CD4-positive, CD25-positive, alpha-beta regulatory T cell (primary cell): ENCODE measurements around the gene ADSS1. TPM values are rescaled to one million over a fixed set of nuclear protein-coding genes. Genes with fewer than 3 reads are reported as not detected.

Source experiments
- ATAC-seq, 2 donors: fragments of 150-1000 bp; cut with Tn5 transposase; one replicate each; pipeline ENCODE4 v1.10.0; 2021; ENCODE audit warnings: low read depth in 2 of 2, moderate number of reproducible peaks in 2 of 2, moderate library complexity in 1 of 2
- DNase-seq, 3 donors: peaks; one replicate each; pipeline versions ENCODE4 v3.0.0 to v3.0.0-alpha.2; 2012 to 2022; ENCODE audit warnings: mixed read lengths in 1 of 3
- H3K27ac ChIP-seq: one replicate; pipeline ENCODE4 v1.7.0; 2013; ENCODE audit warnings: mild to moderate bottlenecking, low read length; ENCODE audit not compliant: insufficient read depth, poor library complexity, severe bottlenecking
- H3K27me3 ChIP-seq: one replicate; pipeline ENCODE4 v1.7.0; 2013; ENCODE audit warnings: low read length; ENCODE audit not compliant: control insufficient read depth, insufficient read depth
- H3K36me3 ChIP-seq: one replicate; pipeline ENCODE4 v1.7.0; 2013; ENCODE audit warnings: mild to moderate bottlenecking, low read length, moderate library complexity; ENCODE audit not compliant: control insufficient read depth, insufficient read depth
- H3K4me1 ChIP-seq: 2 replicates; pipeline ENCODE4 v1.7.0; 2013; ENCODE audit warnings: mild to moderate bottlenecking, low read length; ENCODE audit not compliant: insufficient read depth, control insufficient read depth, poor library complexity, severe bottlenecking
- H3K4me3 ChIP-seq: one replicate; pipeline ENCODE4 v1.7.0; 2013; ENCODE audit warnings: low read depth, mild to moderate bottlenecking, low read length, moderate library complexity
- H3K9me3 ChIP-seq, 2 experiments: 1 replicate in 1 of 2; 2 replicates in 1 of 2; pipeline ENCODE4 v1.7.0; 2013; ENCODE audit warnings: low read length in 2 of 2, mild to moderate bottlenecking in 1 of 2, moderate library complexity in 1 of 2; ENCODE audit not compliant: control insufficient read depth in 2 of 2
- H3K27ac Mint-ChIP-seq, 3 donors: one replicate each; pipeline ENCODE4 v1.8.0; 2020 to 2022; ENCODE audit warnings: mild to moderate bottlenecking in 3 of 3, mixed read lengths in 3 of 3, moderate library complexity in 2 of 3
- H3K27me3 Mint-ChIP-seq: one replicate; pipeline ENCODE4 v1.8.0; 2022; ENCODE audit warnings: mild to moderate bottlenecking, mixed read lengths
- H3K36me3 Mint-ChIP-seq: one replicate; pipeline ENCODE4 v1.8.0; 2020; ENCODE audit warnings: mixed read lengths
- H3K4me1 Mint-ChIP-seq, 4 donors: one replicate each; pipeline ENCODE4 v1.8.0; 2020 to 2022; ENCODE audit warnings: mixed read lengths in 4 of 4, mild to moderate bottlenecking in 1 of 4
- H3K4me3 Mint-ChIP-seq, 4 donors: one replicate each; pipeline ENCODE4 v1.8.0; 2020 to 2022; ENCODE audit warnings: mild to moderate bottlenecking in 4 of 4, mixed read lengths in 4 of 4, moderate library complexity in 3 of 4
- H3K9me3 Mint-ChIP-seq, 7 donors: one replicate each; pipeline ENCODE4 v1.8.0; 2020 to 2022; ENCODE audit warnings: mixed read lengths in 7 of 7, mild to moderate bottlenecking in 3 of 7, moderate library complexity in 2 of 7
- polyA plus RNA-seq, 4 donors: library from polyadenylated mRNA; unstranded; fragments of 300-500 nt; fragmentation: Illumina TruSeq; gene quantifications; one replicate each; pipeline ENCODE4 v1.2.3, GENCODE V29; 2021
- total RNA-seq: library from RNA; stranded (reverse); gene quantifications from one replicate; pipeline ENCODE4 v1.2.3, GENCODE V29; 2022

Gene ADSS1
- total and polyA plus RNA-seq, 5 donors from 2014 or later = 0.10 to 1.9 (median 1.4) TPM

GRCh38 chr14:104689881-104690711, 33.9 kb upstream of the ADSS1 start:
- peaks cover 0 to 73% (median 19%) of the 10 kb centered on the region in 4 donors for H3K4me1 Mint-ChIP-seq

GRCh38 chr14:104690861-104691455, 33.1 kb upstream of the ADSS1 start:
- H3K27me3 ChIP-seq = no peaks in the 10 kb centered on the region
- no peak for DNase-seq
- Mint-ChIP-seq H3K27me3 (no peaks in the 10 kb centered on the region), H3K27ac (peak overlapping the region; percentile 60 to 82 (median 65)), H3K9me3 (no peaks in the 10 kb centered on the region), H3K4me3 (peak overlapping the region; percentile 83 to 87 (median 86)), H3K36me3 (no peaks in the 10 kb centered on the region), H3K4me1 (peaks cover 0 to 75% (median 22%) of the 10 kb centered on the region in 4 donors)
- H3K27ac ChIP-seq = peak overlapping the region; percentile 23
- peak overlapping the region; percentile 13 for H3K4me3 ChIP-seq
- H3K9me3 ChIP-seq = no peaks in the 10 kb centered on the region
- peaks cover 90% of the 10 kb centered on the region for H3K4me1 ChIP-seq
- H3K36me3 ChIP-seq = no peaks in the 10 kb centered on the region
- no peak for ATAC-seq

More at GRCh38 chr14:104689881-104690711, 33.9 kb upstream of the ADSS1 start:
- Histone ChIP-seq H3K36me3 (no peaks in the 10 kb centered on the region), H3K27ac (peak overlapping the region; percentile 57), H3K4me1 (peaks cover 84% of the 10 kb centered on the region), H3K27me3 (no peaks in the 10 kb centered on the region), H3K9me3 (no peaks in the 10 kb centered on the region), H3K4me3 (peak overlapping the region; percentile 42)
- H3K27ac Mint-ChIP-seq = peak overlapping the region in 2 of 3 donors; percentile 15 to 31
- ATAC-seq = peak in 1 of 2 donors; percentile 7
- peak overlapping the region; percentile 63 to 87 (median 85) for H3K4me3 Mint-ChIP-seq
- no peaks in the 10 kb centered on the region for H3K9me3 Mint-ChIP-seq
- no peak for DNase-seq
- no peaks in the 10 kb centered on the region for H3K36me3 Mint-ChIP-seq
- no peaks in the 10 kb centered on the region for H3K27me3 Mint-ChIP-seq

GRCh38 chr14:104691546-104692260, 32.3 kb upstream of the ADSS1 start:
- Mint-ChIP-seq H3K27me3 (no peaks in the 10 kb centered on the region), H3K9me3 (no peaks in the 10 kb centered on the region), H3K27ac (peak overlapping the region; percentile 60 to 82 (median 65)), H3K36me3 (no peaks in the 10 kb centered on the region), H3K4me1 (peaks cover 0 to 75% (median 24%) of the 10 kb centered on the region in 4 donors), H3K4me3 (peak overlapping the region in 3 of 4 donors; percentile 83 to 87 (median 87))
- Histone ChIP-seq H3K36me3 (no peaks in the 10 kb centered on the region), H3K9me3 (no peaks in the 10 kb centered on the region), H3K27me3 (no peaks in the 10 kb centered on the region), H3K4me1 (peaks cover 91% of the 10 kb centered on the region), H3K4me3 (no peak overlapping the region), H3K27ac (peak overlapping the region; percentile 23)
- ATAC-seq (no peak), DNase-seq (no peak)

- Mint-ChIP-seq H3K4me3 (peak overlapping the region; percentile 22 to 67 (median 46)), H3K27me3 (no peaks in the 10 kb centered on the region), H3K36me3 (no peaks in the 10 kb centered on the region), H3K4me1 (peaks cover 0 to 70% (median 19%) of the 10 kb centered on the region in 4 donors), H3K9me3 (no peaks in the 10 kb centered on the region), H3K27ac (peak overlapping the region in 2 of 3 donors; percentile 29 to 46)
- peak overlapping the region; percentile 55 for H3K27ac ChIP-seq
- H3K4me3 ChIP-seq = no peak overlapping the region
- H3K4me1 ChIP-seq = peaks cover 84% of the 10 kb centered on the region
- H3K9me3 ChIP-seq = no peaks in the 10 kb centered on the region
- no peaks in the 10 kb centered on the region for H3K27me3 ChIP-seq
- ATAC-seq = no peak
- no peak for DNase-seq
- no peaks in the 10 kb centered on the region for H3K36me3 ChIP-seq
Observed at GRCh38 chr14:104692261-104692938, 31.6 kb upstream of the ADSS1 start.

- Mint-ChIP-seq H3K9me3 (no peaks in the 10 kb centered on the region), H3K4me3 (peak overlapping the region in 2 of 4 donors; percentile 7 to 66), H3K36me3 (no peaks in the 10 kb centered on the region), H3K4me1 (peaks cover 0 to 69% (median 17%) of the 10 kb centered on the region in 4 donors), H3K27ac (peak overlapping the region; percentile 29 to 89 (median 38)), H3K27me3 (no peaks in the 10 kb centered on the region)
- Histone ChIP-seq H3K27me3 (no peaks in the 10 kb centered on the region), H3K4me3 (no peak overlapping the region), H3K36me3 (no peaks in the 10 kb centered on the region), H3K27ac (peak overlapping the region; percentile 55), H3K4me1 (peaks cover 79% of the 10 kb centered on the region), H3K9me3 (no peaks in the 10 kb centered on the region)
- ATAC-seq (no peak), DNase-seq (no peak)
Observed at GRCh38 chr14:104692939-104693315, 31.1 kb upstream of the ADSS1 start.

GRCh38 chr14:104693482-104694431, 30.3 kb upstream of the ADSS1 start:
- Mint-ChIP-seq H3K4me3 (peak overlapping the region in 3 of 4 donors; percentile 52 to 82 (median 73)), H3K9me3 (no peaks in the 10 kb centered on the region), H3K4me1 (peaks cover 0 to 69% (median 17%) of the 10 kb centered on the region in 4 donors), H3K27ac (peak overlapping the region; percentile 81 to 99 (median 96)), H3K27me3 (no peaks in the 10 kb centered on the region), H3K36me3 (no peaks in the 10 kb centered on the region)
- no peak for ATAC-seq
- no peak for DNase-seq
- Histone ChIP-seq H3K4me3 (no peak overlapping the region), H3K27ac (peak overlapping the region; percentile 79), H3K36me3 (no peaks in the 10 kb centered on the region), H3K27me3 (no peaks in the 10 kb centered on the region), H3K4me1 (peaks cover 71% of the 10 kb centered on the region), H3K9me3 (no peaks in the 10 kb centered on the region)
